NB4 (cell line): ENCODE results near the gene STIM2.

ENCODE experiments used
- CTCF ChIP-seq: IDR thresholded peaks from one replicate; pipeline ENCODE4 v1.5.1; 2012; ENCODE audit warnings: low read depth, low read length
- MAX ChIP-seq: IDR thresholded peaks from 2 replicates; pipeline ENCODE4 v1.6.1; 2011; ENCODE audit warnings: low read depth, low read length
- POLR2A ChIP-seq: IDR thresholded peaks from 2 replicates; pipeline ENCODE4 v1.6.1; 2011; ENCODE audit warnings: mild to moderate bottlenecking; ENCODE audit not compliant: insufficient read length; ENCODE audit errors: extremely low read depth

GRCh38 chr4:26941951-26942350 is 81.3 kb downstream of the STIM2 start:
- TF ChIP-seq POLR2A (no peak), CTCF (no peak), MAX (no peak)
